CD1c-positive myeloid dendritic cell (primary cell): ENCODE results near the gene NPEPPS.
"Not testable (repeated sequence)": the region's sequence is repeated elsewhere in the genome, so short reads cannot be mapped to it uniquely, and the experiment has no call there.

Experiments
- DNase-seq: peaks from one replicate; pipeline ENCODE4 v3.0.0-alpha.2; 2016; ENCODE audit errors: extremely low spot score

NPEPPS gene, protein sequence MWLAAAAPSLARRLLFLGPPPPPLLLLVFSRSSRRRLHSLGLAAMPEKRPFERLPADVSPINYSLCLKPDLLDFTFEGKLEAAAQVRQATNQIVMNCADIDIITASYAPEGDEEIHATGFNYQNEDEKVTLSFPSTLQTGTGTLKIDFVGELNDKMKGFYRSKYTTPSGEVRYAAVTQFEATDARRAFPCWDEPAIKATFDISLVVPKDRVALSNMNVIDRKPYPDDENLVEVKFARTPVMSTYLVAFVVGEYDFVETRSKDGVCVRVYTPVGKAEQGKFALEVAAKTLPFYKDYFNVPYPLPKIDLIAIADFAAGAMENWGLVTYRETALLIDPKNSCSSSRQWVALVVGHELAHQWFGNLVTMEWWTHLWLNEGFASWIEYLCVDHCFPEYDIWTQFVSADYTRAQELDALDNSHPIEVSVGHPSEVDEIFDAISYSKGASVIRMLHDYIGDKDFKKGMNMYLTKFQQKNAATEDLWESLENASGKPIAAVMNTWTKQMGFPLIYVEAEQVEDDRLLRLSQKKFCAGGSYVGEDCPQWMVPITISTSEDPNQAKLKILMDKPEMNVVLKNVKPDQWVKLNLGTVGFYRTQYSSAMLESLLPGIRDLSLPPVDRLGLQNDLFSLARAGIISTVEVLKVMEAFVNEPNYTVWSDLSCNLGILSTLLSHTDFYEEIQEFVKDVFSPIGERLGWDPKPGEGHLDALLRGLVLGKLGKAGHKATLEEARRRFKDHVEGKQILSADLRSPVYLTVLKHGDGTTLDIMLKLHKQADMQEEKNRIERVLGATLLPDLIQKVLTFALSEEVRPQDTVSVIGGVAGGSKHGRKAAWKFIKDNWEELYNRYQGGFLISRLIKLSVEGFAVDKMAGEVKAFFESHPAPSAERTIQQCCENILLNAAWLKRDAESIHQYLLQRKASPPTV

DNA sequence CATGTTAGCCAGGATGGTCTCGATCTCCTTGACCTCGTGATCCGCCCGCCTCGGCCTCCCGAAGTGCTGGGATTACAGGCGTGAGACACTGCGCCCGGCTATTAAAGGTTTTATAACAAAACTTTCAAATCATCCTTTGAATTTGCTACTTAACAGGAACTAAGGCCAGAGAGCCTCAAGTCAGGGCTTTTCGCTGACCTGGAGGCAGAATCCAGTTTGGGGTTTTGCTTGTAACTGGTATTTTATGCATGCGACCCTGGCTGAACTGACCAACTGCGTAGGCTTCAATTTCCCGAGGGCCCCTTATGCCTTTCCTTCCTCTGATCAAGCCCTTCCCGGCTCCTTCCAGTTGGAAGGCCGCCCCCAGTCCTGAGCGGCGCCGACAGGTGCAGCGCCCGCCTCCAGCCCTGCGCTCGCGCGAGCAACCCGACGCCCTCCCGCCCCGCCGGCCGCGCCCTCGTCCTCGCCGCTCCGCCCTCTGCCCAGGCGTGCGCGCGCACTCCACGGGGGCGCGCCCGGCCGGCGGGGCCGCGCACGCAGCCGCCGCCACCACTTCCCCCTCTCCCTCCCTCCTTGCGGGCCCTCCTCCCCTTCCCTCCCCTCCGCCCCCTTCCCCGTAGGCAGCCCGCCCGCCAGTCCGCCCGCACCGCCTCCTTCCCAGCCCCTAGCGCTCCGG is at the start of gene NPEPPS:
NPEPPS (plus strand) TSS at position 552 of the 676 bp plus-strand sequence. CDS start 193 bp downstream, outside the sequence.
- DNase-seq = peak; percentile 88

DNA sequence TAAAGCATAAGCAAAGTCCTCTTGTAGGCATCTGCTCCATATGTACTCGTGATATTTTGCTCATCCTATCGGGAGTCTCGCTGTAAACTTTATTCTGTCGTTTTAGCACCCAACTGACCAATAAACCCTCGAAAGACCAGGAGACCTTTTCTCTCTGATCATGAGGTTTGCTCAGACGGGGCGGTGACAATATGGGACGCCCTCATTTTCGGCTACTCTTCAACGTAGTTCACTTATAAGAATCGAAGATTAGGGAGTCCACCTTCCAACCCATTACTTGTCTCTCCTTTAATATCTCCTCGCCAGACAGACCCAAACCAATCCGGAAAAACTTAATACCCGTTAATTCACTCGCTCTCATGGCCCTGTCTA is 39.1 kb upstream of the NPEPPS start:
- not testable (repeated sequence) for DNase-seq

GRCh38 chr17:47499074-47499473 is 31.8 kb upstream of the NPEPPS start:
- DNase-seq = not testable (repeated sequence)

GRCh38 chr17:47499494-47499893 is 31.4 kb upstream of the NPEPPS start:
- DNase-seq = not testable (repeated sequence)

- peak; percentile 9 for DNase-seq
Observed at GRCh38 chr17:47500620-47501019, 30.3 kb upstream of the NPEPPS start.

GRCh38 chr17:47502122-47502731 is 28.7 kb upstream of the NPEPPS start:
- DNase-seq = peak; percentile 6

GRCh38 chr17:47502776-47503455 is 28.0 kb upstream of the NPEPPS start:
- DNase-seq = peak; percentile 2

GRCh38 chr17:47511701-47512146 is 19.2 kb upstream of the NPEPPS start:
- DNase-seq = peak; percentile 77

- DNase-seq = not testable (repeated sequence)
Observed at GRCh38 chr17:47513301-47513700, 17.6 kb upstream of the NPEPPS start.

GRCh38 chr17:47518880-47519279 is 12.0 kb upstream of the NPEPPS start:
- DNase-seq = not testable (repeated sequence)

DNA sequence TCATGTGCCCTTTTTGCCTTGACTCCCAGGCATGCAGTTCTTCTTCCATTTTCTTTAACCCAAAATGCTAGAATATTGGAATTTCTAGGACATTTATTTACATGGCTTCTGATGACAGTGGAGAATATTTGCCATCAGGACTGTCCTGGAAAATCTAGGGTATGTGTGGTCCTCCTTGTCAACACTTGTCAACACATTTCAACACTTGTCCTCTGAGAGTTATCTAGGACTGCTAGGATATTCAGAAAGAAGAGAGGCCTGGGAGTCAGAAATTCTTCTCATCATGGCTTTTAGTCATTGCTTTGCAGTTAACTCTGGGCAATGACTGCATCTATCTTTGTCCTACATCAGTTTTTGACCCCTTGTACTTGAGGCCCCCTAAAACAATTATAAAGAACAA is 11.5 kb upstream of the NPEPPS start:
- DNase-seq = not testable (repeated sequence)

GRCh38 chr17:47520279-47520678 is 10.6 kb upstream of the NPEPPS start:
- DNase-seq = not testable (repeated sequence)

- not testable (repeated sequence) for DNase-seq
Observed at GRCh38 chr17:47521434-47521833, 9.5 kb upstream of the NPEPPS start.

- peak; percentile 2 for DNase-seq
Observed at GRCh38 chr17:47522341-47522740, 8.6 kb upstream of the NPEPPS start.

DNA sequence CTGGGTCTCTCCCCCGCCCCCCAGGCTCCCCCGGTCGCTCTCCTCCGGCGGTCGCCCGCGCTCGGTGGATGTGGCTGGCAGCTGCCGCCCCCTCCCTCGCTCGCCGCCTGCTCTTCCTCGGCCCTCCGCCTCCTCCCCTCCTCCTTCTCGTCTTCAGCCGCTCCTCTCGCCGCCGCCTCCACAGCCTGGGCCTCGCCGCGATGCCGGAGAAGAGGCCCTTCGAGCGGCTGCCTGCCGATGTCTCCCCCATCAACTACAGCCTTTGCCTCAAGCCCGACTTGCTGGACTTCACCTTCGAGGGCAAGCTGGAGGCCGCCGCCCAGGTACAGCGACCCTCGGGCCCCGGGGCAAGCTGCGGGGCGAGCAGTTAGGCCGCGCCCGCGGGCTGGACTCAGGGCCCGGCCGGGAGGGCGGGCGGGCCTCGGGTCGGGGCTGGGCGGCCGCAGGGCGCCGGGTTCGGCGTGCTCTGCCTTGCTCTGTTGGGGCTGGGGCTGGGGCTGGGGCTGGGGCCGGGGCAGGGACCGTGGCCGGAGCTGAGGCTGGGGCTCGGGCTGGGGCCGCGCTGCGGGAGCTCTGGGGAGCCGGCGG is 419 bp downstream of the NPEPPS start:
- not testable (repeated sequence) for DNase-seq

DNA sequence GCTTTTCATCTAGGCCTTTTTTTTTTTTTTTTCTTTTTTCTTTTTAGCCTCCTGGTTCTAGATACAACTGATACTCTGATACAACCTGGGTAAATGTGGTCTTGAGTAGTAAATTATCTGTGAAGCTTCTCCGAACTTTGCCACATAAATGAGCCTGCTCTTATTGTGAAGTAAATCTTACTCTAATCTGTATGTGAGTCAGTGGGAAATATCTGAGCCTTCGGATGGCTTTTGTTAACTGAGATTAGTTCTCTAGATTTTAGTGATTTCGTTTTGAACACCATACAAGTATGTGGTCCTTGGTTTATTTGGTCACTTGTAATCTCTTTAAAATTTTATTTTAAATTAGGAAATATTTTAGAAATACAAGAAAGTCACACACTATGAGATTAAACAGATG is 8.2 kb downstream of the NPEPPS start:
- not testable (repeated sequence) for DNase-seq

DNA sequence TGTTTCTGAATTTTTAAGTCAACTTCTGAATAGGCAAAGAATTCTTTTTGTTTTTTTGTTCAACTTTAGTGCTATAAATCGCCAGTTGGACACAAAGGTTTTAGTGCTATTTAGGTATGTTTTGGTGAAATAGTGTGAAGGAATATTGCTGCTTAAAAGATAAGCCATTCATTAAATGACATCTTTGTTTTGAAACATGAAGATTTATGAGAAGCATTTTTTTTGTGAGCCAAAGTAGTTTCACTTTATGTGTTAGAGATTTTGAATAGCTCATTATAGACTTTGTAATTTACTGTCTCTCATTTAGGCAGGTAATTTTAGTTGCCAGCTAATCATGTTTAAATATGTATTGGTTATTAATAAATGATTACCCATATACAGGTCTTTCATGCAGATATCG is 10.8 kb downstream of the NPEPPS start:
- not testable (repeated sequence) for DNase-seq

DNA sequence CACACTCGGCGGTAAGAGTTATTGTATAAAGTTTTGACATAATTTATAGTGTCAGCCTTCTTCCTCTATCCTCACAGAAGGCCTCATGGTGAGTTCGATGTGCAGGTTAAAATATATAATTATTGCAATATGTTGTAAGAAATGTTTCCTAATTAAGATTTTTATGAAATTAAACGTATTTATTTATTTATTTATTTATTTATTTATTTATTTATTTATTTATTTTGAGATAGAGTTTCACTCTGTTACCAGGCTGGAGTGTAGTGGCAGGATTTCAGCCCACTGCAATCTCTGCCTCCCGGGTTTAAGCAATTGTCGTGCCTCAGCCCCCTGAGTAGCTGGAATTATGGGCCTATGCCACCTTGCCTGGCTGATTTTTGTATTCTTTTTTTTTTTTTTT is 13.4 kb downstream of the NPEPPS start:
- DNase-seq = not testable (repeated sequence)

- not testable (repeated sequence) for DNase-seq
Observed at GRCh38 chr17:47554733-47555132, 23.8 kb downstream of the NPEPPS start.

DNA sequence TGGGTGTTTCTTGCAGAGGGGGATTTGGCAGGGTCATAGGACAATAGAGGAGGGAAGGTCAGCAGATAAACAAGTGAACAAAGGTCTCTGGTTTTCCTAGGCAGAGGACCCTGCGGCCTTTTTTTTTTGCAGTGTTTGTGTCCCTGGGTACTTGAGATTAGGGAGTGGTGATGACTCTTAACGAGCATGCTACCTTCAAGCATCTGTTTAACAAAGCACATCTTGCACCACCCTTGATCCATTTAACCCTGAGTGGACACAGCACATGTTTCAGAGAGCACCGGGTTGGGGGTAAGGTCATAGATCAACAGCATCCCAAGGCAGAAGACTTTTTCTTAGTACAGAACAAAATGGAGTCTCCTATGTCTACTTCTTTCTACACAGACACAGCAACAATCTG is 25.2 kb downstream of the NPEPPS start:
- not testable (repeated sequence) for DNase-seq
